GM18508 (cell line): ENCODE data around the gene ACCSL.
A peak's percentile ranks its signal among the peaks of the same experiment; 100 is the strongest.

Source experiments
- ATAC-seq: cut with Tn5 transposase; IDR thresholded peaks from one replicate; pipeline ENCODE4 v1.9.1; 2021; ENCODE audit warnings: moderate number of reproducible peaks; ENCODE audit not compliant: insufficient read depth, unreplicated experiment

ACCSL gene

DNA sequence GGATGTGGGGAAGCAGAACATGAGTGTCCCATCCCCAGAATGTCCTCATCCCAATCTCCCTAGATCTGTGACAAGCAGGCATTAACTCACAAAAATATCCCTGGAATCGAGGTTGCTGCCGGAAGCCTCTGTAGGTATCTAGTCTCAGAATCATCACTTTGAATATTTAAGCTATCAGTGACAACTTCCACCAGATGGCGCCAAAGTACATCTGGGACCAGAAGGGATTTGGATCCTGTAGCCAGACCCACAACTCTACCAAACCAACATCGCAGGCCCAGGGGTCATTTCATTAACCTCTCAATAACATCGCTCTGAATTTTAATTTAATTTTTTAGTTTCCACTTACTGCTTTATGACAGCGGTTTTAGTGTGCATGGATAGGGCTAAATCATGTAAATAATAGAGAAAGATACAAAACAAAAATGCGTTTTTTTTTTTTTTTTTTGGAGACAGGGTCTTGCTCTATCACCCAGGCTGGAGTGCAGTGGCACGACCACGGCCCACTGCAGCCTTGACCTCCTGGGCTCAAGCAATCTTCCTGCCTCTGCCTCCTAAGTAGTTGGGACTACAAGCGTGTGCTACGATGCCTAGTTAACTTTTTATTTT, 46.6 kb downstream of the ACCSL start:
- no peak for ATAC-seq

DNA sequence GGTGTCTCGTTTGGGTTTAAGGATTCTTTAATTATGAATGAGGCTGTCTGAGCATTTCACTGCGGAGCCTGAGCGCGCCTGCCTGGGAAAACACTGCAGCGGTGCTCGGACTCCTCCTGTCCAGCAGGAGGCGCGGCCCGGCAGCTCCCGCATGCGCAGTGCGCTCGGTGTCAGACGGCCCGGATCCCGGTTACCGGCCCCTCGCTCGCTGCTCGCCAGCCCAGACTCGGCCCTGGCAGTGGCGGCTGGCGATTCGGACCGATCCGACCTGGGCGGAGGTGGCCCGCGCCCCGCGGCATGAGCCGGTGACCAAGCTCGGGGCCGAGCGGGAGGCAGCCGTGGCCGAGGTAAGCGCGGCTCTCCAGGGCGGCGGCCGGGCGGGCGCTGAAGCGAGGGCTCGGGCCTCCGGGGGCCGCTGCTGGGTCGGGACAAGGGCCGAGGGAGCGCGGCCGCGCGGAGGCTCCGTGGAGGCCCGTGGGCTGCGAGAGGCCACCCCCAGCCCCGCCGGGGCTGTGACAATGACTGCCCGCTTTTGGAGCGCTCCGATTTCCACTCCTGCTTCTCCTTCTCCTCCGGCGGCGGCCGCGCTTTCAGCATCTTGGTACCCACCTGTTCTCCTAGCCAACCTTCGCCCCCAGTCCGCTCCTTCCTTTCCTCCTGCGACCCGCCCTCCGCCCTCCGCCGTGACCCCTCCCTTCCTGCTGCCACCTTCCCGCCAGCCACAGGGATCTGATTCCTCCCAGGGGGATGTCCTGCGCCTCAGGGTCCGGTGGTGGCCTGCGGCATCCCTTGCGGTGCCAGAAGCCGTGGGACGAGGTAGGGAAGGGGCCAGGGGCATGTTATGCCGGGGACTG, 48.0 kb downstream of the ACCSL start, which contains the start of gene EXT2:
TSS of gene EXT2 (plus strand) at position 173 of the 854 bp plus-strand sequence. CDS start 12,035 bp downstream, outside the sequence.
- ATAC-seq, result peak; percentile 52

DNA sequence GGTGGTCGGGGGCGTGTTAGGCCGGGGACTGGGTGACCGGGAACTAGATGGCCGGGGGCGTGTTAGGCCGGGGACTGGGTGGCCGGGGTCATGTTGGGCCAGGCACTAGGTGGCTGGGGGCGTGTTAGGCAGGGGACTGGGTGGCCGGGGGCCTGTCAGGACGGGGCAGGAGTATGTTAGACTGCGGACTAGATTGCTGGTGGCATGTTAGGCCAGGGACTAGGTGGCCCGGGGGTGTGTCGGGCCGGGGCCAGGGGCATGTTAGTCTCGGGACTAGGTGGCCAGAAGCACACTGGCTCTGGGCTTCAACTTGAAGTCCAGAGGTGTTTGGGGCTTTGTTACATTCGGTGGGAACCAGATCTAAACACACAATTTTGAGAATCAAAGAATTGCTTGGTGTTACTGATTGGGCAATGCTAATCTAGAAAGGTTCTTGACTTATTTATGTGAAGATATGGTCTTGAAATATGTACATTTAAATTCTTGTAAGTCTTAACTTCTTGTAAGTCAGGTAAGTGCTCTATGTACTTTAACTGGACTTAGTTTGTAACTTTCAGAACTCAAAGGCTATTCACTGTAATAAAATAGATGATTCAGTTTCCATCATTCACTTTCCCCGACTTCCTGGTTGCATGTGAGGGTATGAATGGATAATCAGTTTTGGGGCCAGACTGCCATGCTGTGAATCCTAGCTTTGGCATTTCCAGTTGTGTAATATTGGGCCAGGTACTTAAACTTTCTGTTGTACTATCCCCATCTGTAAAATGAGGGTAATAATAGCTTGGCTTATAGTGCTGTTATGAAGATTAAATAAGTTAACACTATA, 48.8 kb downstream of the ACCSL start:
- ATAC-seq, result no peak

DNA sequence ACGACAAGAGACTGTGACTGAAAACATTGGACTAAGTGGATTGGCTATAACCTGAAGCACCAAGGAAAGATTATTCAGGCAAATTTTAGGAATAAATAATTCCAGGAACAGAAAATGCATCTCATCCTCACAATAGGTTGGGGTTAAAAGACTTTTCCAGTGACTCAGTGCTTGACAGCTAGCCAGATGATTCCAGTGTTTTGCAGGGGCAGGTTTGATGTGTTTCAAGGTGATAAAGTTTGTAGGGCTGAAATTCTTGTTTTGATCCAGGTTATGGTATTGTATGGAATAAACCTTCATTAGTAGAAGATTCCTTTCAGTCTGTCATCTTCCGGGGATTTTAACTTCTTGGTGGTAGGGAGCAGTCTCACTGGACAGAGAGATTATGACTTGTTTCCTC, 50.0 kb downstream of the ACCSL start:
- ATAC-seq, result no peak

DNA sequence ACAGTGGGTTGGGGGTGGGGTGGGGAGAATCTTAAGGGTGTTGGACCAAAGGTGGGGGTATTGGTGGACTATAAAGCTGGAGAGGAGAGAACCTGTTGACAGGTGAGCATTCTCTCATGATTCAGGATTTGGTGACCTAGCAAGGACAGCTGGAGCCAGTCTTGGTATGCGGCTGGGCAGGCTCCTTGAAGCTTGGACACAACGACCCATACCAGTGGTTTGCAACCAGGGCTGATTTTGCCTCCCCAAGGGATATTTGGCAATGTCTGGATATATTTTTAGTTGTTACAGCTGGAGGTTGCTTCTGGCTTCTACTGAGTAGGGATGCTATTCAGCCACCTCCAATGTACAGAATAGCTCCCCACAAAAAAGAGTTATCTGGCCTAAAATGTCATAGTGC, 53.3 kb downstream of the ACCSL start:
- no peak for ATAC-seq

DNA sequence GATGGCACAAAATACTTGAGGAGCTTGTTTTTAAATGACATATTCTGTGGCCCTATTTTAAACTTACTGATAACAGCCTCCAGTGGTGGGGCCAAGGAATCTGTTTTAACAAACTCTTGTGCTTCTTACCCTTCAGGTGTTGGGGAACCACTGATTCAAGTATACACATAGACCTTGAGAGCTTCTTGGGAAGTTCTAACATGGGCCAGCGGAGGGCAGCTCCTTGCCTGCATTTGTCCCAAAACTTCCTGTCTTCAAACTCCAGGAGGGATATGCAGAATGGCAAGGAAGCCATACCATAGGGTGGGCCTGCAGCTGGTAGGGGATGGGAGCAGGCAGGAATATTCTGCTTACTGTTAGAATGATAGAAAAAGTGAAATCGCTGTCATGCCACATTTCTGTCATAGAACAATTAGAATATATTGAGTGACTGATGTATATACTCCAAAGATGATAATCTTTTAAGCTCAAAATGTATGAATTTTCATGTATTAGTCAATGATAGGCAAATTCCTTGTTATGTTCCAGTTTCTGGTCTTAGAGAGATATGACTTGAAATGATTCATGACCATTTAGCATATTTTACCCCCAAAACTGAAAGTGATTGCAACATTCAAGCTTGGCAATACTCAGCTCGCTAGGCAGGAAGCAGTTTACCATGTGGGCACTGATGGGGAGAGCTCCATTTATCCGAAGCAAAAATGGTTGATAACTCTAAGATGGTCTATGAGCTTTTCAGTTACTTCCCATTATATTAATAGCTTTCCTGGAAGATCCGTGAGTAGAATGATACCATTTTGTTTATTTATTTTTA, 56.9 kb downstream of the ACCSL start:
- ATAC-seq, result no peak

DNA sequence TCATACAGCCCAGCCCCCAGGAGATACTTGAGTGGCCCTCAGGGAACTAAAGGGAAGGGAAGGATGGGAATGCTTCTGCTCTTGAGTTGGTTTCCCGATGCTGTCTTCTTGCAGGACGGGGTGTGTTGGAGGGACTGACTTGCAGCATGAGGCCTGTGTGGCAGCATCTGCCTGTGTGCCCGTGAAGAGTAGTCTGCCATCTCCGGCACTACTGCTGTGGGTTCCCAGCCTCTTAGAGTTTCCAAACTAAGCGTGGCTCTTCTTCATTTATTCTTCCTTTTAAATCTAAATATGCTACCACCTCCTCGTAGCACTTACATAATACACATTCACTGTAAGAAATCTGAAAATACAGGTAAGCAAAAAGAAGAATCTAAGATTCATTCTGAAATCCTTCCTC, 60.5 kb downstream of the ACCSL start:
- ATAC-seq, result no peak
